H9 (cell line): ENCODE data around the gene ZNFX1. TPM values are rescaled to one million over a fixed set of nuclear protein-coding genes. Genes with fewer than 3 reads are reported as not detected.

Experiments used
- DNase-seq: peaks from one replicate; pipeline ENCODE4 v3.0.0-alpha.2; 2017
- H2AFZ ChIP-seq: one replicate; pipeline ENCODE4 v1.6.1; 2013; ENCODE audit warnings: mild to moderate bottlenecking, low read length, control low read depth, moderate library complexity
- H2AK5ac ChIP-seq: 2 replicates; pipeline ENCODE4 v1.6.1; 2013; ENCODE audit warnings: low read length, control low read depth, mixed read lengths; ENCODE audit not compliant: insufficient read length
- H2BK120ac ChIP-seq: one replicate; pipeline ENCODE4 v1.6.1; 2013; ENCODE audit warnings: low read depth, mild to moderate bottlenecking, low read length, control low read depth, inconsistent platforms; ENCODE audit not compliant: poor library complexity, severe bottlenecking
- H2BK12ac ChIP-seq: 2 replicates; pipeline ENCODE4 v1.6.1; 2013; ENCODE audit warnings: low read length, control low read depth, mixed read lengths, low read depth; ENCODE audit not compliant: insufficient read length
- H2BK15ac ChIP-seq: 2 replicates; pipeline ENCODE4 v1.6.1; 2013; ENCODE audit warnings: low read depth, low read length, control low read depth
- H2BK20ac ChIP-seq: one replicate; pipeline ENCODE4 v1.6.1; 2013; ENCODE audit warnings: low read depth, mild to moderate bottlenecking, low read length, control low read depth, inconsistent platforms; ENCODE audit not compliant: poor library complexity, severe bottlenecking
- H2BK5ac ChIP-seq: 2 replicates; pipeline ENCODE4 v1.6.1; 2013; ENCODE audit warnings: low read length, control low read depth, mixed read lengths; ENCODE audit not compliant: insufficient read length
- H3K14ac ChIP-seq: 2 replicates; pipeline ENCODE4 v1.6.1; 2013; ENCODE audit warnings: low read length, control low read depth; ENCODE audit not compliant: insufficient read depth
- H3K18ac ChIP-seq: 2 replicates; pipeline ENCODE4 v1.6.1; 2013; ENCODE audit warnings: low read depth, mild to moderate bottlenecking, mixed read lengths, low read length, control low read depth; ENCODE audit not compliant: insufficient read length
- H3K23ac ChIP-seq: 2 replicates; pipeline ENCODE4 v1.6.1; 2013; ENCODE audit warnings: low read length, control low read depth, mixed read lengths, low read depth; ENCODE audit not compliant: insufficient read length
- H3K23me2 ChIP-seq: 2 replicates; pipeline ENCODE4 v1.6.1; 2013; ENCODE audit warnings: low read depth, mild to moderate bottlenecking, mixed read lengths, low read length, control low read depth; ENCODE audit not compliant: insufficient read length, poor library complexity, severe bottlenecking
- H3K27ac ChIP-seq: 2 replicates; pipeline ENCODE4 v1.5.1; 2013; ENCODE audit warnings: low read length, control low read depth, mixed read lengths, low read depth; ENCODE audit not compliant: insufficient read length
- H3K27me3 ChIP-seq: 2 replicates; pipeline ENCODE4 v1.6.1; 2013; ENCODE audit warnings: low read length, control low read depth, inconsistent platforms; ENCODE audit not compliant: insufficient read depth
- H3K4ac ChIP-seq: 2 replicates; pipeline ENCODE4 v1.6.1; 2013; ENCODE audit warnings: low read depth, mild to moderate bottlenecking, control low read depth, inconsistent platforms, low read length, moderate library complexity
- H3K4me1 ChIP-seq: 2 replicates; pipeline ENCODE4 v1.6.1; 2013; ENCODE audit warnings: low read length, control low read depth, inconsistent platforms; ENCODE audit not compliant: insufficient read depth
- H3K4me2 ChIP-seq: 2 replicates; pipeline ENCODE4 v1.6.1; 2013; ENCODE audit warnings: low read length, control low read depth, mixed read lengths; ENCODE audit not compliant: insufficient read length, insufficient read depth
- H3K56ac ChIP-seq: 2 replicates; pipeline ENCODE4 v1.6.1; 2013; ENCODE audit warnings: low read depth, mild to moderate bottlenecking, mixed read lengths, low read length, control low read depth; ENCODE audit not compliant: insufficient read length
- H3K79me1 ChIP-seq: 2 replicates; pipeline ENCODE4 v1.6.1; 2013; ENCODE audit warnings: low read depth, mild to moderate bottlenecking, moderate library complexity, low read length, control low read depth, inconsistent platforms; ENCODE audit not compliant: insufficient read depth, poor library complexity, severe bottlenecking
- H3K79me2 ChIP-seq: 2 replicates; pipeline ENCODE4 v1.6.1; 2013; ENCODE audit warnings: low read length, control low read depth, inconsistent platforms; ENCODE audit not compliant: insufficient read depth
- H3K9ac ChIP-seq: 2 replicates; pipeline ENCODE4 v1.6.1; 2013; ENCODE audit warnings: low read length, control low read depth, mixed read lengths; ENCODE audit not compliant: insufficient read length; ENCODE audit errors: extremely low read depth
- H3K9me3 ChIP-seq: one replicate; pipeline ENCODE4 v1.6.1; 2013; ENCODE audit warnings: low read depth, low read length, inconsistent platforms; ENCODE audit not compliant: control insufficient read depth
- H3T11ph ChIP-seq: one replicate; pipeline ENCODE4 v1.6.1; 2013; ENCODE audit warnings: mild to moderate bottlenecking, low read length, control low read depth, inconsistent platforms
- H4K20me1 ChIP-seq: one replicate; pipeline ENCODE4 v1.6.1; 2013; ENCODE audit not compliant: control insufficient read depth, insufficient read length, insufficient read depth
- H4K5ac ChIP-seq: 2 replicates; pipeline ENCODE4 v1.6.1; 2013; ENCODE audit warnings: low read depth, mild to moderate bottlenecking, mixed read lengths, low read length, control low read depth; ENCODE audit not compliant: insufficient read length
- H4K8ac ChIP-seq: replicated peaks from 2 replicates; pipeline ENCODE4 v1.6.1; 2013; ENCODE audit warnings: low read length, control low read depth, mixed read lengths, low read depth; ENCODE audit not compliant: insufficient read length
- H4K91ac ChIP-seq: 2 replicates; pipeline ENCODE4 v1.6.1; 2013; ENCODE audit warnings: low read depth, mild to moderate bottlenecking, moderate library complexity, mixed read lengths, low read length, control low read depth; ENCODE audit not compliant: insufficient read length
- H3K27ac Mint-ChIP-seq, 3 experiments: 2 replicates in 2 of 3; 3 replicates in 1 of 3; pipeline ENCODE4 v1.8.0; 2020 to 2021; ENCODE audit warnings: mixed read lengths in 3 of 3, mild to moderate bottlenecking in 1 of 3, moderate library complexity in 1 of 3
- H3K27me3 Mint-ChIP-seq: 2 replicates; pipeline ENCODE4 v1.8.0; 2021; ENCODE audit warnings: low read depth, mild to moderate bottlenecking, moderate library complexity, mixed read lengths
- H3K36me3 Mint-ChIP-seq, 3 experiments: 2 replicates in 2 of 3; 3 replicates in 1 of 3; pipeline ENCODE4 v1.8.0; 2020 to 2021; ENCODE audit warnings: low read depth in 3 of 3, mixed read lengths in 3 of 3; ENCODE audit not compliant: insufficient read depth in 1 of 3
- H3K4me1 Mint-ChIP-seq, 2 experiments: 2 replicates each; pipeline ENCODE4 v1.8.0; 2020; ENCODE audit warnings: mixed read lengths in 2 of 2
- H3K4me3 Mint-ChIP-seq, 2 experiments: 2 replicates in 1 of 2; 3 replicates in 1 of 2; pipeline ENCODE4 v1.8.0; 2020 to 2021; ENCODE audit warnings: mild to moderate bottlenecking in 2 of 2, mixed read lengths in 2 of 2, moderate library complexity in 1 of 2
- H3K9me3 Mint-ChIP-seq, 2 experiments: 2 replicates in 1 of 2; 3 replicates in 1 of 2; pipeline ENCODE4 v1.8.0; 2020; ENCODE audit warnings: mild to moderate bottlenecking in 2 of 2, mixed read lengths in 2 of 2, moderate library complexity in 1 of 2
- CTCF ChIP-seq: fragments of 200-600 bp; sonication (generic); conservative IDR thresholded peaks from 3 replicates; pipeline ENCODE4 v1.8.0; 2021; ENCODE audit warnings: antibody characterized with exemption, mild to moderate bottlenecking
- WGBS: extraction: QIAGEN DNeasy Blood & Tissue Kit; methylation state at CpG from one replicate; pipeline ENCODE4 v1.1.7; 2013; ENCODE audit warnings: missing lambda C conversion rate, low lambda C conversion rate, mixed read lengths; ENCODE audit not compliant: insufficient read length; ENCODE audit errors: extremely low coverage; 5-methylcytosine and 5-hydroxymethylcytosine counted together
- total RNA-seq: library from RNA; stranded (reverse); gene quantifications from 2 replicates; pipeline ENCODE4 v1.2.1, GENCODE V29; 2021

ZNFX1 gene
- total RNA-seq, 1 experiment from 2014 or later = 13.3 TPM

GRCh38 chr20:49291200-49291599 lies 13.3 kb upstream of the ZNFX1 start:
- H4K5ac ChIP-seq = no peak overlapping the region
- no peaks in the 10 kb centered on the region for H3K9me3 ChIP-seq
- peaks cover 2% of the 10 kb centered on the region; the same call in 1 of the 2 replicates for H3K4me1 ChIP-seq
- no peak overlapping the region for H2BK12ac ChIP-seq
- no peak overlapping the region for H4K8ac ChIP-seq
- peak overlapping the region; percentile 36 for H3K27ac ChIP-seq
- Mint-ChIP-seq H3K27me3 (peaks cover 2% of the 10 kb centered on the region; the same call in 1 of the 2 replicates), H3K27ac (peak overlapping the region; percentile 4 to 95 (median 27); a peak in 5 of 7 replicates), H3K9me3 (peaks cover 0 to 7% of the 10 kb centered on the region in 2 experiments; a peak in 2 of 5 replicates), H3K36me3 (peaks cover 32 to 72% (median 53%) of the 10 kb centered on the region in 3 experiments), H3K4me3 (no peak overlapping the region; a peak in 2 of 5 replicates), H3K4me1 (peaks cover 41 to 52% of the 10 kb centered on the region in 2 experiments)
- H3K9ac ChIP-seq = no peak overlapping the region
- no peaks in the 10 kb centered on the region for H3K27me3 ChIP-seq
- no peak overlapping the region for H3K4me2 ChIP-seq
- H2AFZ ChIP-seq = no peak overlapping the region
- H3K14ac ChIP-seq = no peak overlapping the region
- H3K79me2 ChIP-seq = no peaks in the 10 kb centered on the region
- H2BK20ac ChIP-seq = no peak overlapping the region
- no peak overlapping the region for H3K56ac ChIP-seq
- no peak overlapping the region for H2BK5ac ChIP-seq
- H3K79me1 ChIP-seq = no peaks in the 10 kb centered on the region
- no peak overlapping the region for H3K18ac ChIP-seq
- H3K23ac ChIP-seq = no peak overlapping the region
- no CpG with 5 or more reads among the region's 1 CpG for WGBS
- no peaks in the 10 kb centered on the region for H4K20me1 ChIP-seq
- DNase-seq = no peak
- H2BK15ac ChIP-seq = no peak overlapping the region
- H2BK120ac ChIP-seq = no peak overlapping the region
- H3K4ac ChIP-seq = no peak overlapping the region
- H3K23me2 ChIP-seq = no peaks in the 10 kb centered on the region
- no peak overlapping the region for H4K91ac ChIP-seq
- no peak for TF ChIP-seq CTCF
- H2AK5ac ChIP-seq = no peak overlapping the region
- no peak overlapping the region for H3T11ph ChIP-seq
